Large intestine (tissue), 3 donors: ENCODE results near the gene FAM228B. TPM values are rescaled to one million over a fixed set of nuclear protein-coding genes. Genes with fewer than 3 reads are reported as not detected.

Experiments
- DNase-seq, 2 donors: peaks; one replicate each; pipeline versions ENCODE4 v3.0.0 to v3.0.0-alpha.2; 2013
- H3K27ac ChIP-seq: one replicate; pipeline ENCODE4 v1.5.1; 2013; ENCODE audit warnings: low read length
- H3K27me3 ChIP-seq: 2 replicates; pipeline ENCODE4 v1.6.1; 2013; ENCODE audit warnings: low read length; ENCODE audit not compliant: control insufficient read depth, insufficient read depth
- H3K36me3 ChIP-seq: 2 replicates; pipeline ENCODE4 v1.6.1; 2013; ENCODE audit warnings: low read length; ENCODE audit not compliant: control insufficient read depth, insufficient read depth
- H3K4me1 ChIP-seq: one replicate; pipeline ENCODE4 v1.6.1; 2013; ENCODE audit warnings: low read length; ENCODE audit not compliant: control insufficient read depth, insufficient read depth
- H3K4me3 ChIP-seq: one replicate; pipeline ENCODE4 v1.5.1; 2013; ENCODE audit warnings: low read length
- H3K9me3 ChIP-seq: one replicate; pipeline ENCODE4 v1.6.1; 2013; ENCODE audit warnings: mild to moderate bottlenecking, low read depth, low read length, moderate library complexity; ENCODE audit not compliant: control insufficient read depth
- WGBS: methylation state at CpG from one replicate; pipeline ENCODE4 v1.1.5; 2013; ENCODE audit warnings: low lambda C conversion rate; ENCODE audit not compliant: insufficient coverage; 5-methylcytosine and 5-hydroxymethylcytosine counted together
- polyA plus RNA-seq: library from polyadenylated mRNA; unstranded; fragments of 120-200 nt; gene quantifications from one replicate; pipeline ENCODE4 v1.2.1, GENCODE V29; 2013

FAM228B gene
- polyA plus RNA-seq, 1 donor = 14.1 TPM

DNA sequence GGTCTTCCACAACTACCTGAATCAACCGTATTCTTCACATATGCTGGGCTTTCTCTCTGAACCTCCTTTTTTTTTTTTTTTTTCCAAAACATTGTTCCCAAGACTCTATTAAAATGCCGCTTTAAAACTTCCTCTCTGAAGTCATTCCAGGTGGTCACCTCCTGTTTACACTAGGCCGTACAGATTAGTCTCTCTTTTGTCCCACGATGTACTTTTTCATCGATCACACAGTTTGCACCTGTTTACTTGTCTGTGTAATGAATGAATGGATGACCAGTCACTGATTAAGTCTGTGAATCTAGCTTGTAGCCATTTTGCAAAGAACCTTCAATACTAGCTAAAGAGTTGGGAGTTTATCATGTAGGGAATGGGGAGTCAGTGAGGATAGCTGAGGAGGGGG is 34.9 kb downstream of the FAM228B start:
- Histone ChIP-seq H3K4me3 (no peak overlapping the region), H3K36me3 (no peaks in the 10 kb centered on the region)

DNA sequence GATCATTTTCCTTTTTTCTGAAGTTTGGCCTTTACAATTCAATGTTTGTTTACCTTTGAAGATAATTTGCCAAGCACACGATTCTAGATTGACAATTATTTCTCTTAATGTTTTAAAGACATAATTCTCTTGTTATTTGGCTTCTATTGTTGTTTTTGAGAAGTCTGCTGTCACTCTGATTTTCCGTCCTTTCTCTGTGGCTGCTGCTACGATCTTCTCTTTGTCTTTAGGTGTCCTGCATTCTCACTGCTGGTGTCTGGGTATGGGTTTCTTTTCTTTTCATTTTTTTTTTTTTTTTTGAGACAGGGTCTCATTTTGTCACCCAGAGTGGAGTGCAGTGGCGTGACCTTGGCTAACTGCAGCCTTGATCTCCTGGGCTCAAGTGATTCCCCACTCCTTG is 36.4 kb downstream of the FAM228B start:
- Histone ChIP-seq H3K9me3 (no peaks in the 10 kb centered on the region), H3K27me3 (no peaks in the 10 kb centered on the region), H3K4me3 (no peak overlapping the region), H3K4me1 (no peaks in the 10 kb centered on the region), H3K36me3 (no peaks in the 10 kb centered on the region), H3K27ac (no peak overlapping the region)
- 73% methylated on average over 2 of the region's 4 CpGs for WGBS
- no peak for DNase-seq

More for the DNA sequence above, 34.9 kb downstream of the FAM228B start:
- H3K4me1 ChIP-seq = peaks cover 6% of the 10 kb centered on the region
- 60% methylated on average over 1 of the region's 5 CpGs for WGBS
- no peaks in the 10 kb centered on the region for H3K27me3 ChIP-seq
- H3K9me3 ChIP-seq = no peaks in the 10 kb centered on the region
- DNase-seq = no peak
- no peak overlapping the region for H3K27ac ChIP-seq

GRCh38 chr2:24160761-24161160 is 37.5 kb downstream of the FAM228B start:
- Histone ChIP-seq H3K4me1 (no peaks in the 10 kb centered on the region), H3K27me3 (no peaks in the 10 kb centered on the region), H3K36me3 (no peaks in the 10 kb centered on the region), H3K27ac (no peak overlapping the region), H3K9me3 (no peaks in the 10 kb centered on the region), H3K4me3 (no peak overlapping the region)
- DNase-seq = no peak

DNA sequence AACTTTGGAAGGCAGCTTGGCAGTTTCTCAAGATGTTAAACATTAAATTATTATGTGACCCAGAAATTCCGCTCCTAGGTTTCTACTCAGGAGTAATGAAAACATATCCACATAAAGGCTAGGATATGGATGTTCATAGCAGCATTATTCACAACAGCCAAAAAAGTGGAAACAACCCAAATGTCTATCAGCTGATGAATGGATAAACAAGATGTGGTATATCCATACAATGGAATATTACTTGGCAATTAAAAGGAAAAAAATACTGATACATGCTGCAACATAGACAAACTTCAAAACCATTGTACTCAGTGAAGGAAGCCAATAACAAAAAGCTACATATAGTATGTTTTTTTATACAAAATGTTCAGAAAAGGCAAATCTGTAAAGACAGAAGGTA is 39.2 kb downstream of the FAM228B start:
- Histone ChIP-seq H3K4me3 (no peak overlapping the region), H3K27me3 (no peaks in the 10 kb centered on the region), H3K9me3 (no peaks in the 10 kb centered on the region), H3K4me1 (no peaks in the 10 kb centered on the region), H3K36me3 (no peaks in the 10 kb centered on the region), H3K27ac (no peak overlapping the region)
- DNase-seq = no peak
- WGBS = no CpG with 5 or more reads among the region's 1 CpG

GRCh38 chr2:24163186-24163585 is 39.9 kb downstream of the FAM228B start:
- Histone ChIP-seq H3K27me3 (no peaks in the 10 kb centered on the region), H3K36me3 (no peaks in the 10 kb centered on the region), H3K4me3 (no peak overlapping the region), H3K27ac (no peak overlapping the region), H3K9me3 (no peaks in the 10 kb centered on the region), H3K4me1 (no peaks in the 10 kb centered on the region)
- no CpG with 5 or more reads among the region's 3 CpGs for WGBS
- DNase-seq = no peak

GRCh38 chr2:24163601-24164000 is 40.3 kb downstream of the FAM228B start:
- no peak for DNase-seq
- no peaks in the 10 kb centered on the region for H3K36me3 ChIP-seq
- no peak overlapping the region for H3K27ac ChIP-seq
- no peak overlapping the region for H3K4me3 ChIP-seq
- no peaks in the 10 kb centered on the region for H3K4me1 ChIP-seq
- H3K9me3 ChIP-seq = no peaks in the 10 kb centered on the region
- 93% methylated on average over 2 of the region's 2 CpGs for WGBS
- H3K27me3 ChIP-seq = no peaks in the 10 kb centered on the region

- DNase-seq = no peak
- H3K36me3 ChIP-seq = no peaks in the 10 kb centered on the region
- whole genome bisulfite sequencing = 89% methylated on average over 1 of the region's 8 CpGs
- H3K4me3 ChIP-seq = no peak overlapping the region
- no peaks in the 10 kb centered on the region for H3K9me3 ChIP-seq
- no peaks in the 10 kb centered on the region for H3K4me1 ChIP-seq
- no peaks in the 10 kb centered on the region for H3K27me3 ChIP-seq
- no peak overlapping the region for H3K27ac ChIP-seq
These were observed 41.2 kb downstream of the FAM228B start for GRCh38 chr2:24164416-24164973.

- H3K9me3 ChIP-seq = no peaks in the 10 kb centered on the region
- no peak overlapping the region for H3K27ac ChIP-seq
- no peak overlapping the region for H3K4me3 ChIP-seq
- no peak for DNase-seq
- H3K27me3 ChIP-seq = no peaks in the 10 kb centered on the region
- no peaks in the 10 kb centered on the region for H3K4me1 ChIP-seq
- no CpG with 5 or more reads among the region's 5 CpGs for WGBS
- H3K36me3 ChIP-seq = no peaks in the 10 kb centered on the region
These were observed 45.8 kb downstream of the FAM228B start for GRCh38 chr2:24169023-24169422.

DNA sequence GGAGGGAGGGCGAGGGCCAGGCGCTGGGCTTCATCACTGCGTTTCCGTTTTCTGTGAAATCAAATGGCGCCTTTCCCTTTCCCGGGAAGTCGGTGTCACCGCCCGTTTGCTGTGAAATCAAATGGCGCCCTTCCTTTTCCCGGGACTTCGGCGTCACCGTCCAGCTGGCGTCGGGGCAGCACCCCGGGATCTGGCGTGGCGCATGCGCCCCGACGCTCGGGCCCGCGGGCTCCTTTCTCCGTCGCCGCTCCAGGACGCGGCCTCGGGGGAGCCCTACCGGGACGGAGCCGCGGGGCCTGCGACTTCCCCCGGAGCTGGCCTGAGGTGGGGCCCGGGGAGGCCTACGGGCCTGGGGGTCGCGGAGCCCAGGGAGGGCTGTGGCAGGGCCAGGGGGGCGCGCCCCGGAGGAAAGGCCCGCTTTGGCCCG is 51.6 kb downstream of the FAM228B start, which contains the start of gene FAM228A:
Gene FAM228A, plus strand, starts transcription at position 203 of the 427 bp plus-strand sequence. CDS start 428 bp downstream, outside the sequence.
- Histone ChIP-seq H3K27me3 (peaks cover 4% of the 10 kb centered on the region), H3K4me1 (no peaks in the 10 kb centered on the region), H3K9me3 (peaks cover 8% of the 10 kb centered on the region), H3K27ac (no peak within 1 kb of the TSS), H3K4me3 (no peak within 1 kb of the TSS), H3K36me3 (no peaks in the 10 kb centered on the region)
- DNase-seq = no peak
- WGBS = no CpG with 5 or more reads among the region's 46 CpGs

- DNase-seq = no peak
- Histone ChIP-seq H3K4me1 (no peaks in the 10 kb centered on the region), H3K27me3 (peaks cover 4% of the 10 kb centered on the region), H3K27ac (no peak overlapping the region), H3K4me3 (no peak overlapping the region), H3K9me3 (peaks cover 8% of the 10 kb centered on the region), H3K36me3 (no peaks in the 10 kb centered on the region)
- WGBS = 83% methylated on average over 1 of the region's 17 CpGs
These were observed 52.4 kb downstream of the FAM228B start for GRCh38 chr2:24175631-24176187.

DNA sequence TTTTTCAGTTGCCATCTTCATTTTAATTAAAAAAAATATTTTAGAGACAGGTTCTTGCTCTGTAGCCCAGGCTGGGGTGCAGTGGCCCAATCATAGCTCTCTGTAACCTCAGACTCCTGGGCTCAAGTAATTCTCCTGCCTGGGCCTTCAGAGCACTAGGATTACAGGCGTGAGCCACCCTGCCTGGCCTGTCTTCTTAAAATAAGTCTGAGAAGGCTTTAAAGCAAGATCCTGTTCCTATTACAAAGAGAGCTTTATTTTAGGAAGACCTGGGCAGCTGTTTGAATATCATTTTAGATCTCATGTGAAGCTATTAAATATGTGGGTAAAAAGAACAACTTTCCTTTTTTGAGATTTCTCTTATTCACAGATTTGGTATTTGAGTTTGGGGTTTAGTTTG is 53.1 kb downstream of the FAM228B start:
- Histone ChIP-seq H3K27ac (no peak overlapping the region), H3K4me3 (no peak overlapping the region), H3K36me3 (no peaks in the 10 kb centered on the region), H3K27me3 (peaks cover 4% of the 10 kb centered on the region), H3K9me3 (peaks cover 8% of the 10 kb centered on the region), H3K4me1 (no peaks in the 10 kb centered on the region)
- WGBS = no CpG with 5 or more reads among the region's 1 CpG
- DNase-seq = no peak
